Activated CD4-positive, alpha-beta T cell treated with anti-CD3 and anti-CD28 coated beads for 4 hours (primary cell): ENCODE results near the gene PSMD11.
"Not testable (repeated sequence)": the region's sequence is repeated elsewhere in the genome, so short reads cannot be mapped to it uniquely, and the experiment has no call there.

Experiments used
- DNase-seq, 2 donors: peaks; one replicate each; pipeline ENCODE4 v3.0.0-alpha.2; 2020

PSMD11 gene

GRCh38 chr17:32444301-32445073, at the start of gene PSMD11:
PSMD11 (plus strand) TSS chr17:32444510; CDS start chr17:32444524, 14 bp downstream.
- peak; percentile 99 for DNase-seq

GRCh38 chr17:32396343-32396742, 48.0 kb upstream of the PSMD11 start:
- DNase-seq: no peak

- DNase-seq: no peak
These were observed 45.4 kb upstream of the PSMD11 start for GRCh38 chr17:32398946-32399345.

GRCh38 chr17:32410085-32410484, 34.2 kb upstream of the PSMD11 start:
- not testable (repeated sequence) for DNase-seq

GRCh38 chr17:32426894-32427293, 17.4 kb upstream of the PSMD11 start:
- DNase-seq: no peak

GRCh38 chr17:32429598-32429997, 14.7 kb upstream of the PSMD11 start:
- no peak for DNase-seq

GRCh38 chr17:32440722-32441121, 3.6 kb upstream of the PSMD11 start:
- no peak for DNase-seq

- DNase-seq: no peak
These were observed 2.4 kb upstream of the PSMD11 start for GRCh38 chr17:32441886-32442285.

- DNase-seq: no peak
These were observed 446 bp upstream of the PSMD11 start for GRCh38 chr17:32443827-32444300.

- peak; percentile 48 to 49 for DNase-seq
These were observed 735 bp downstream of the PSMD11 start for GRCh38 chr17:32445074-32445415.

GRCh38 chr17:32445497-32445896, 1.2 kb downstream of the PSMD11 start:
- DNase-seq: no peak

GRCh38 chr17:32445971-32446370, 1.7 kb downstream of the PSMD11 start:
- DNase-seq: no peak

- DNase-seq: no peak
These were observed 2.6 kb downstream of the PSMD11 start for GRCh38 chr17:32446949-32447348.

- DNase-seq: no peak
These were observed 5.7 kb downstream of the PSMD11 start for GRCh38 chr17:32449963-32450362.

- DNase-seq: not testable (repeated sequence)
These were observed 6.1 kb downstream of the PSMD11 start for GRCh38 chr17:32450379-32450778.

GRCh38 chr17:32451879-32452278, 7.6 kb downstream of the PSMD11 start:
- no peak for DNase-seq

GRCh38 chr17:32452281-32452680, 8.0 kb downstream of the PSMD11 start:
- no peak for DNase-seq

GRCh38 chr17:32453370-32453769, 9.1 kb downstream of the PSMD11 start:
- no peak for DNase-seq

- DNase-seq: no peak
These were observed 14.1 kb downstream of the PSMD11 start for GRCh38 chr17:32458371-32458770.

- no peak for DNase-seq
These were observed 15.7 kb downstream of the PSMD11 start for GRCh38 chr17:32460054-32460453.

- DNase-seq: no peak
These were observed 17.2 kb downstream of the PSMD11 start for GRCh38 chr17:32461498-32461852.

- DNase-seq: peak; percentile 68 to 73
These were observed 17.7 kb downstream of the PSMD11 start for GRCh38 chr17:32461853-32462617.

GRCh38 chr17:32463304-32463703, 19.0 kb downstream of the PSMD11 start:
- no peak for DNase-seq

- DNase-seq: no peak
These were observed 20.1 kb downstream of the PSMD11 start for GRCh38 chr17:32464374-32464773.
